Measurements from ENCODE around the gene AEBP2. TPM values are rescaled to one million over a fixed set of nuclear protein-coding genes. Genes with fewer than 3 reads are reported as not detected.
"Not testable (repeated sequence)": the region's sequence is repeated elsewhere in the genome, so short reads cannot be mapped to it uniquely, and the experiment has no call there.

The AEBP2 gene
- total RNA-seq = 10 to 100 TPM; 47.7 to 89.5 (median 56.7) TPM

- Histone ChIP-seq H3K4me1 (peaks cover 26% of the 10 kb centered on the region), H3K27me3 (no peaks in the 10 kb centered on the region), H3K27ac (peak within 1 kb of the TSS; percentile 95), H3K9me3 (no peaks in the 10 kb centered on the region), H3K36me3 (no peaks in the 10 kb centered on the region), H3K4me3 (peak within 1 kb of the TSS; percentile 96)
- DNase-seq (ENCODE audit: low spot score in 2 of 2) = peak; percentile 96 to 97
- WGBS = 6% methylated on average over 76 of the region's 102 CpGs
- TF ChIP-seq POLR2A (IDR thresholded peaks at IDR 0.05) (peak in 1 of 2 donors; percentile 67), POLR2AphosphoS5 (IDR thresholded peaks at IDR 0.05) (peak in 1 of 3 donors; percentile 96), EP300 (IDR thresholded peaks at IDR 0.05) (no peak)
- TF ChIP-seq, protein P1, sequence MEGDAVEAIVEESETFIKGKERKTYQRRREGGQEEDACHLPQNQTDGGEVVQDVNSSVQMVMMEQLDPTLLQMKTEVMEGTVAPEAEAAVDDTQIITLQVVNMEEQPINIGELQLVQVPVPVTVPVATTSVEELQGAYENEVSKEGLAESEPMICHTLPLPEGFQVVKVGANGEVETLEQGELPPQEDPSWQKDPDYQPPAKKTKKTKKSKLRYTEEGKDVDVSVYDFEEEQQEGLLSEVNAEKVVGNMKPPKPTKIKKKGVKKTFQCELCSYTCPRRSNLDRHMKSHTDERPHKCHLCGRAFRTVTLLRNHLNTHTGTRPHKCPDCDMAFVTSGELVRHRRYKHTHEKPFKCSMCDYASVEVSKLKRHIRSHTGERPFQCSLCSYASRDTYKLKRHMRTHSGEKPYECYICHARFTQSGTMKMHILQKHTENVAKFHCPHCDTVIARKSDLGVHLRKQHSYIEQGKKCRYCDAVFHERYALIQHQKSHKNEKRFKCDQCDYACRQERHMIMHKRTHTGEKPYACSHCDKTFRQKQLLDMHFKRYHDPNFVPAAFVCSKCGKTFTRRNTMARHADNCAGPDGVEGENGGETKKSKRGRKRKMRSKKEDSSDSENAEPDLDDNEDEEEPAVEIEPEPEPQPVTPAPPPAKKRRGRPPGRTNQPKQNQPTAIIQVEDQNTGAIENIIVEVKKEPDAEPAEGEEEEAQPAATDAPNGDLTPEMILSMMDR (IDR thresholded peaks at IDR 0.05) = no peak
These were observed at the start of gene AEBP2 for GRCh38 chr12:19439059-19440018. TSS of gene AEBP2 (plus strand) at chr12:19439492. CDS start at chr12:19439700, 208 bp downstream.

DNA sequence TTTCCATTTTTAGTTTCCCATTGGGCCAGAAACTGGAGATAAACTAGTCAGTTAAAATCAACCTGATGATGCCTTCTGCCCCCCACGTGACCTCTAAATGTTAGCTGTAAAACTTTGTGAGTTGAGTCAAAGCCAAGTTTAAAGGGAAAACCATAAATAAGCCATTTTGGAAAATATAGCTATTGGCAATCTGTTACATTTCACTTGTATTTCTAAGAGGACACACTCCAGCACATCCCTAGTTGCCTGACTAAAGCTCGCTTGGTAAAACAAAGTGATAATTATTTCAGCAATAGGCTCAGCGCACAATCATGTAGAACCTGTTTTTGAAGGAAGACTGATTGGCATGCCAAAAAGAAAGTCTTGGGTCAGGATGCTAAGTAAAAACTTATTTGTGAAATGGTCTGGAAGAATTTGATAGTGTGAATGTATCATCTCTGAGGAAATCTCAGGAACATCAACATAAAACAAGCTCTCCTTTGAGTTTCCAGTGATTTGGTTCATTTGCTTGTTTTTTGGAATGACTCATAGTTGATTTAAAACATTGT is 49.2 kb upstream of the AEBP2 start:
- WGBS = 52% methylated on average over 3 of the region's 3 CpGs
- H3K27ac ChIP-seq = no peak overlapping the region
- H3K4me3 ChIP-seq = no peak overlapping the region
- H3K36me3 ChIP-seq = no peaks in the 10 kb centered on the region
- TF ChIP-seq POLR2A (IDR thresholded peaks at IDR 0.05) = no peak
- TF ChIP-seq EP300 (IDR thresholded peaks at IDR 0.05) = no peak
- TF ChIP-seq, protein P1 (IDR thresholded peaks at IDR 0.05) = no peak
- TF ChIP-seq POLR2AphosphoS5 (IDR thresholded peaks at IDR 0.05) = no peak
- no peaks in the 10 kb centered on the region for H3K9me3 ChIP-seq
- DNase-seq (ENCODE audit: low spot score in 2 of 2) = no peak
- no peaks in the 10 kb centered on the region for H3K27me3 ChIP-seq
- H3K4me1 ChIP-seq = peaks cover 3% of the 10 kb centered on the region

GRCh38 chr12:19392644-19393043 is 46.6 kb upstream of the AEBP2 start:
- DNase-seq (ENCODE audit: low spot score in 2 of 2) = peak; percentile 21 to 32
- not testable (repeated sequence) for H3K27me3 ChIP-seq
- WGBS = 72% methylated on average over 8 of the region's 8 CpGs

DNA sequence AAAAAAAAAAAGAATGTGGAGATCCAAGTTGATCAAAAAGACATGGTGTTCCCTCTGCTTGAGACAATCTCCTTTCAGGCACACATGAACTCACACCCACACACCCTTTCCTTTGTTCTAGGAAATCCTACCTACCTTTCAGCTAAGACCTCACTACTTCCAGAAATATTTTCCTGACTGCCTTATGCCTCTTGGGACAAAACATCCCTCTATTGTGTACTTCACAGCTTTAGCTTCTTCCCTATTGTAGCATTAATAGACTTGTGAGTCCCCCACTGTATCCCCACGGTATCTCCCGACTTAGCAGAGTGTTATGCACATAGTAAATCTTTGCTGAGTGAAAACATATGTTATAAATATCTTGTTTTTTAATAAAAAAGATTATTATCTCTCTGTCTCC is 44.9 kb upstream of the AEBP2 start:
- H3K27me3 ChIP-seq = no peaks in the 10 kb centered on the region
- H3K4me1 ChIP-seq = peaks cover 13% of the 10 kb centered on the region
- peak in 1 of 2 donors; percentile 4 for DNase-seq (ENCODE audit: low spot score in 2 of 2)
- H3K27ac ChIP-seq = no peak overlapping the region
- no peak overlapping the region for H3K4me3 ChIP-seq
- no peak for TF ChIP-seq POLR2A (IDR thresholded peaks at IDR 0.05)
- TF ChIP-seq POLR2AphosphoS5 (IDR thresholded peaks at IDR 0.05) = no peak
- TF ChIP-seq, protein P1 (IDR thresholded peaks at IDR 0.05) = no peak
- no peak for TF ChIP-seq EP300 (IDR thresholded peaks at IDR 0.05)
- H3K9me3 ChIP-seq = no peaks in the 10 kb centered on the region
- 45% methylated on average over 2 of the region's 2 CpGs for whole genome bisulfite sequencing
- no peaks in the 10 kb centered on the region for H3K36me3 ChIP-seq

More at GRCh38 chr12:19392644-19393043, 46.6 kb upstream of the AEBP2 start:
- not testable (repeated sequence) for H3K4me1 ChIP-seq, H3K27ac ChIP-seq, H3K4me3 ChIP-seq, H3K36me3 ChIP-seq, H3K9me3 ChIP-seq

DNA sequence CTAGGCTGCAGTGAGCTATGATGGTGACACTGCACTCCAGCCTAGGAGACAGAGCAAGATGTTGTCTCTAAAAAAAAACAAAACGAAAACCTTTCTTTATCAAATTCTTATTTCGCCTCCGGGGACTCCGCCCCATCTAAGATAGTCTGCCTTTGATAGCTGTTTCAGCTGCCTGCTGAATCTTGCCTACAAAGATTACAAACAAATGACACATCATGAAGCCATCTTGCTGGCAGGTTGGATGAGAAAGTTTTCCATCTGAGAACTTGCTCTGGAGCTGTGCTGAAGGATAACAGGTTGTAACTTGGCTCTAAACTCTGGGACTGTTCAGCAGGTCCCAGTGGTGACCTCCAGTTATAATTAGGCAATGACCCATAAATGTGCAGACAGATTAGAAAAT is 41.8 kb upstream of the AEBP2 start:
- Histone ChIP-seq H3K27me3 (no peaks in the 10 kb centered on the region), H3K4me3 (no peak overlapping the region), H3K9me3 (no peaks in the 10 kb centered on the region), H3K36me3 (no peaks in the 10 kb centered on the region), H3K27ac (peak overlapping the region; percentile 34), H3K4me1 (peaks cover 25% of the 10 kb centered on the region)
- DNase-seq (ENCODE audit: low spot score in 2 of 2) = peak; percentile 26 to 40
- WGBS = 48% methylated on average over 4 of the region's 4 CpGs
- no peak for TF ChIP-seq POLR2AphosphoS5 (IDR thresholded peaks at IDR 0.05)
- TF ChIP-seq, protein P1 (IDR thresholded peaks at IDR 0.05) = no peak
- no peak for TF ChIP-seq POLR2A (IDR thresholded peaks at IDR 0.05)
- no peak for TF ChIP-seq EP300 (IDR thresholded peaks at IDR 0.05)

Measured in suprapubic skin (tissue), 4 donors.